Pancreas (tissue), 10 donors: Measurements from ENCODE around the gene BRK1. TPM values are rescaled to one million over a fixed set of nuclear protein-coding genes. Genes with fewer than 3 reads are reported as not detected.
"Not testable (repeated sequence)": the region's sequence is repeated elsewhere in the genome, so short reads cannot be mapped to it uniquely, and the experiment has no call there.

ENCODE experiments used
- ATAC-seq, 4 donors: fragments of 200-7000 bp; cut with Tn5 transposase; one replicate each; pipeline versions ENCODE4 v1.8.0 to v1.9.1; 2020; ENCODE audit warnings: mild to moderate bottlenecking in 4 of 4, moderate library complexity in 4 of 4
- DNase-seq, 6 donors: peaks; one replicate each; pipeline ENCODE4 v3.0.0-alpha.2; 2020
- FAIRE-seq: peaks from 2 replicates; lab custom pipeline; 2012; peaks lifted over from hg19 to GRCh38; lab: Jason Lieb, UNC
- H3K27ac ChIP-seq, 4 donors: fragments of 200-600 bp; sonication (generic); 1 replicate in 3 of 4; 2 replicates in 1 of 4; pipeline versions ENCODE4 v1.5.0 to v1.8.0; 2020
- H3K27me3 ChIP-seq, 4 donors: fragments of 200-600 bp; one replicate each; pipeline ENCODE4 v1.8.0; 2021
- H3K36me3 ChIP-seq, 3 donors: fragments of 200-600 bp; sonication (generic) in 1 of 3; one replicate each; pipeline versions ENCODE4 v1.5.0 to v1.8.0; 2020 to 2021
- H3K4me1 ChIP-seq, 3 donors: fragments of 200-600 bp; one replicate each; pipeline ENCODE4 v1.8.0; 2021
- H3K4me3 ChIP-seq, 4 donors: fragments of 200-600 bp; sonication (generic) in 2 of 4; one replicate each; pipeline versions ENCODE4 v1.5.0 to v1.8.0; 2020 to 2021
- H3K9me3 ChIP-seq, 4 donors: fragments of 200-600 bp; one replicate each; pipeline ENCODE4 v1.8.0; 2021
- WGBS, 2 donors: extraction: QIAGEN DNeasy Blood & Tissue Kit; methylation state at CpG; one replicate each; pipeline ENCODE4 v1.1.7; 2013; 5-methylcytosine and 5-hydroxymethylcytosine counted together
- intact Hi-C, 3 donors: fragments of 100-400 bp; cut with DNase I; formaldehyde crosslinking; loops; one replicate each; pipeline versions ENCODE4 v1.11.1 to v1.14.2; 2022
- polyA plus RNA-seq, 2 donors: library from polyadenylated mRNA; stranded (reverse); fragments of 200-250 nt; gene quantifications; one replicate each; pipeline ENCODE4 v1.2.3, GENCODE V29; 2013
- total RNA-seq, 6 donors: library from RNA; stranded (reverse); fragmentation: NEBNext Ultra II Directional in 4 of 6; extraction: Animal tissue kit (Norgen Biotek cat#: 25700) in 4 of 6; gene quantifications; one replicate each; pipeline versions ENCODE4 v1.2.1 to v1.2.4, GENCODE V29; 2021 to 2023
- TF ChIP-seq, protein P1 (sequence below), 4 donors: fragments of 200-600 bp; sonication (generic) in 3 of 4; IDR thresholded peaks; one replicate each; pipeline versions ENCODE4 v1.5.0 to v1.8.0; 2021; ENCODE audit warnings: antibody characterized with exemption in 4 of 4
- donor health status: healthy with polysubstance abuse.
- donor health status: DM: no; HTN: no; CAD: no; lungs with moderate emphysema.
- donor health status: DM: no; HTN: no; CAD: no.
- donor health status: control.
- donor health status: control.
- donor health status: Bipolar disorder and iron deficiency.
- donor health status: DM: yes; HTN: yes; CAD: no.
- donor health status: DM: no; HTN: no; CAD: no.
- donor health status: DM: no; HTN: no; CAD: no.
- donor health status: DM: yes; HTN: yes; CAD: no.

The BRK1 gene
- total and polyA plus RNA-seq, 8 donors = 25.3 to 94.1 (median 44.5) TPM

- DNase-seq (peak in 3 of 6 donors; percentile 20 to 74 (median 22)), ATAC-seq (peak in 3 of 4 donors; percentile 71 to 93 (median 90)), FAIRE-seq (no peak)
- Histone ChIP-seq H3K9me3 (no peaks in the 10 kb centered on the region), H3K36me3 (no peaks in the 10 kb centered on the region), H3K4me1 (no peaks in the 10 kb centered on the region), H3K27ac (peak overlapping the region in 2 of 4 donors; percentile 63 to 82), H3K27me3 (no peaks in the 10 kb centered on the region), H3K4me3 (no peak overlapping the region)
- intact Hi-C loops = no loop called here
- TF ChIP-seq, protein P1, sequence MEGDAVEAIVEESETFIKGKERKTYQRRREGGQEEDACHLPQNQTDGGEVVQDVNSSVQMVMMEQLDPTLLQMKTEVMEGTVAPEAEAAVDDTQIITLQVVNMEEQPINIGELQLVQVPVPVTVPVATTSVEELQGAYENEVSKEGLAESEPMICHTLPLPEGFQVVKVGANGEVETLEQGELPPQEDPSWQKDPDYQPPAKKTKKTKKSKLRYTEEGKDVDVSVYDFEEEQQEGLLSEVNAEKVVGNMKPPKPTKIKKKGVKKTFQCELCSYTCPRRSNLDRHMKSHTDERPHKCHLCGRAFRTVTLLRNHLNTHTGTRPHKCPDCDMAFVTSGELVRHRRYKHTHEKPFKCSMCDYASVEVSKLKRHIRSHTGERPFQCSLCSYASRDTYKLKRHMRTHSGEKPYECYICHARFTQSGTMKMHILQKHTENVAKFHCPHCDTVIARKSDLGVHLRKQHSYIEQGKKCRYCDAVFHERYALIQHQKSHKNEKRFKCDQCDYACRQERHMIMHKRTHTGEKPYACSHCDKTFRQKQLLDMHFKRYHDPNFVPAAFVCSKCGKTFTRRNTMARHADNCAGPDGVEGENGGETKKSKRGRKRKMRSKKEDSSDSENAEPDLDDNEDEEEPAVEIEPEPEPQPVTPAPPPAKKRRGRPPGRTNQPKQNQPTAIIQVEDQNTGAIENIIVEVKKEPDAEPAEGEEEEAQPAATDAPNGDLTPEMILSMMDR (IDR thresholded peaks at IDR 0.05) = no peak
- 50 to 65% methylated on average over 6 of the region's 6 CpGs for WGBS, 2 donors
Observed at GRCh38 chr3:10173926-10174435, 58.5 kb downstream of the BRK1 start.

GRCh38 chr3:10175334-10175733, 59.9 kb downstream of the BRK1 start:
- FAIRE-seq, intact Hi-C loops, H3K27ac ChIP-seq, H3K27me3 ChIP-seq, ATAC-seq, H3K9me3 ChIP-seq, DNase-seq, H3K4me3 ChIP-seq, H3K4me1 ChIP-seq, H3K36me3 ChIP-seq: not testable (repeated sequence)
- 96% methylated on average over 7 of the region's 7 CpGs for WGBS, 2 donors

DNA sequence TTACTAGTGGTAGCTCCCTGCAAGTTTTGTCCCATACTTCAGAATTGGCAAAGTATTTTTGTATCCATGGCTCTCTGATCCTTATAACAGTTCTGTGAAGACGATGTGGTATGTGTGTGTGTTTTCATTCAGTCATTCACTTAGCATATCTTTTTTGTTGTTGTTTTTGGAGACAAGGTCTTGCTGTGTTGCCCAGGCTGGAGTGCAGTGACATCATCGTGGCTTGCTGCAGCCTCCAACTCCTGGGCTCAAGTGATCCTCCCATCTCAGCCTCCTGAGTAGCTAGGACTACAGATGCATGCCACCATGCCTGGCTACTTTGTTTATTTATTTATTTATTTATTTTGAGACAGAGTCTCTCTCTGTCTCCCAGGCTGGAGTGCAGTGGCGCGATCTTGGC, 60.7 kb downstream of the BRK1 start:
- ATAC-seq, H3K4me1 ChIP-seq, FAIRE-seq, H3K9me3 ChIP-seq, H3K36me3 ChIP-seq, intact Hi-C loops, H3K27me3 ChIP-seq, DNase-seq, H3K27ac ChIP-seq, H3K4me3 ChIP-seq: not testable (repeated sequence)
- WGBS, 2 donors = 94 to 95% methylated on average over 4 of the region's 4 CpGs

Other genes starting within 250 kb of the BRK1 start
- 10 to 100 TPM in 1 of 6 donors, 1 to 10 TPM in 1, under 1 TPM in 3, not detected in 1; 0.16 to 11.5 (median 0.87) TPM for gene CIDEC, start 235.4 kb upstream of the BRK1 start, total RNA-seq
- 10 to 100 TPM in 1 of 2 donors, 1 to 10 TPM in 1; 1.1 to 10.9 TPM for gene CIDEC, start 235.4 kb upstream of the BRK1 start, polyA plus RNA-seq
- gene JAGN1, start 225.1 kb upstream of the BRK1 start, total RNA-seq = 10 to 100 TPM; 16.3 to 24.5 (median 19.6) TPM
- 10 to 100 TPM; 25.9 to 27.1 TPM for gene JAGN1, start 225.1 kb upstream of the BRK1 start, polyA plus RNA-seq
- gene IL17RE, start 212.8 kb upstream of the BRK1 start, total RNA-seq = 10 to 100 TPM in 3 of 6 donors, 1 to 10 TPM in 3; 6.4 to 14.1 (median 9.4) TPM
- gene IL17RE, start 212.8 kb upstream of the BRK1 start, polyA plus RNA-seq = 10 to 100 TPM in 1 of 2 donors, 1 to 10 TPM in 1; 8.0 to 15.6 TPM
- gene IL17RC, start 198.6 kb upstream of the BRK1 start, total RNA-seq = 10 to 100 TPM; 11.9 to 19.8 (median 13.2) TPM
- 10 to 100 TPM; 51.6 to 55.7 TPM for gene IL17RC, start 198.6 kb upstream of the BRK1 start, polyA plus RNA-seq
- 10 to 100 TPM; 11.3 to 36.6 (median 13.2) TPM for gene CRELD1, start 181.8 kb upstream of the BRK1 start, total RNA-seq
- 10 to 100 TPM; 34.3 to 45.9 TPM for gene CRELD1, start 181.8 kb upstream of the BRK1 start, polyA plus RNA-seq
- 1 to 10 TPM; 1.2 to 2.1 (median 1.9) TPM for gene PRRT3, start 163.3 kb upstream of the BRK1 start, total RNA-seq
- gene PRRT3, start 163.3 kb upstream of the BRK1 start, polyA plus RNA-seq = 1 to 10 TPM; 2.5 to 5.1 TPM
- 10 to 100 TPM; 25.8 to 32.1 (median 29.6) TPM for gene EMC3, start 128.8 kb upstream of the BRK1 start, total RNA-seq
- gene EMC3, start 128.8 kb upstream of the BRK1 start, polyA plus RNA-seq = 10 to 100 TPM in 1 of 2 donors, 1 to 10 TPM in 1; 9.8 to 35.2 TPM
- 1 to 10 TPM; 1.7 to 3.7 (median 2.0) TPM for gene FANCD2, start 89.2 kb upstream of the BRK1 start, total RNA-seq
- gene FANCD2, start 89.2 kb upstream of the BRK1 start, polyA plus RNA-seq = 1 to 10 TPM; 2.1 to 2.6 TPM
- not detected for gene FANCD2OS, start 7.4 kb upstream of the BRK1 start, total RNA-seq
- gene FANCD2OS, start 7.4 kb upstream of the BRK1 start, polyA plus RNA-seq = not detected
- gene VHL, start 26.1 kb downstream of the BRK1 start, total RNA-seq = 10 to 100 TPM; 11.7 to 26.1 (median 14.3) TPM
- 10 to 100 TPM; 21.9 to 22.4 TPM for gene VHL, start 26.1 kb downstream of the BRK1 start, polyA plus RNA-seq
- 1 to 10 TPM in 3 of 6 donors, under 1 TPM in 3; 0.74 to 5.4 (median 1.1) TPM for gene IRAK2, start 49.2 kb downstream of the BRK1 start, total RNA-seq
- 1 to 10 TPM; 1.2 to 1.3 TPM for gene IRAK2, start 49.2 kb downstream of the BRK1 start, polyA plus RNA-seq
- gene TATDN2, start 132.8 kb downstream of the BRK1 start, total RNA-seq = 10 to 100 TPM; 12.8 to 23.1 (median 16.0) TPM
- gene TATDN2, start 132.8 kb downstream of the BRK1 start, polyA plus RNA-seq = 10 to 100 TPM in 1 of 2 donors, 1 to 10 TPM in 1; 9.2 to 14.9 TPM
- 10 to 100 TPM in 1 of 6 donors, 1 to 10 TPM in 5; 5.1 to 16.0 (median 6.0) TPM for gene GHRL, start 177.3 kb downstream of the BRK1 start, total RNA-seq
- 10 to 100 TPM; 20.1 to 22.0 TPM for gene GHRL, start 177.3 kb downstream of the BRK1 start, polyA plus RNA-seq
- gene SEC13, start 205.4 kb downstream of the BRK1 start, total RNA-seq = 10 to 100 TPM; 35.0 to 64.0 (median 45.0) TPM
- gene SEC13, start 205.4 kb downstream of the BRK1 start, polyA plus RNA-seq = 10 to 100 TPM; 52.7 to 72.3 TPM